PFSK-1 (cell line): ENCODE measurements around the gene ZNF407.

ENCODE experiments used
- FOXP2 ChIP-seq: optimal IDR thresholded peaks from 2 replicates; pipeline ENCODE3; 2011; ENCODE audit warnings: borderline replicate concordance, control low read depth, inconsistent platforms; ENCODE audit not compliant: insufficient read depth; ENCODE audit errors: extremely low read length, extremely low read depth
- POLR2AphosphoS5 ChIP-seq: IDR thresholded peaks from 2 replicates; pipeline ENCODE4 v1.6.1; 2012; ENCODE audit warnings: low read depth, mild to moderate bottlenecking, control low read depth, low read length, moderate library complexity
- REST ChIP-seq, 2 experiments: IDR thresholded peaks; 2 replicates each; pipeline versions ENCODE4 v1.6.1 to v1.8.0; 2011 to 2012; ENCODE audit warnings: low read depth in 2 of 2, low read length in 2 of 2, control low read depth in 1 of 2, inconsistent platforms in 1 of 2, mild to moderate bottlenecking in 1 of 2, moderate library complexity in 1 of 2; ENCODE audit not compliant: insufficient read depth in 1 of 2
- SIN3A ChIP-seq: IDR thresholded peaks from 2 replicates; pipeline ENCODE4 v1.6.1; 2012; ENCODE audit warnings: mild to moderate bottlenecking, low read length, moderate library complexity, borderline replicate concordance; ENCODE audit not compliant: insufficient read depth
- TAF1 ChIP-seq: IDR thresholded peaks from 2 replicates; pipeline ENCODE4 v1.6.1; 2012; ENCODE audit warnings: low read length, control low read depth, borderline replicate concordance; ENCODE audit not compliant: insufficient read depth

The ZNF407 gene

GRCh38 chr18:75054046-75054445 lies 456.4 kb downstream of the ZNF407 start:
- TF ChIP-seq SIN3A, result no peak
- TF ChIP-seq TAF1, result no peak
- no peak for TF ChIP-seq FOXP2
- TF ChIP-seq REST (IDR thresholded peaks at IDR 0.05; ENCODE audit: insufficient read depth in 1 of 2, low read depth in 2 of 2, low read length in 2 of 2), result no peak
- TF ChIP-seq POLR2AphosphoS5, result no peak

GRCh38 chr18:75054611-75055010 lies 456.9 kb downstream of the ZNF407 start:
- TF ChIP-seq FOXP2, result no peak
- no peak for TF ChIP-seq TAF1
- TF ChIP-seq REST (IDR thresholded peaks at IDR 0.05; ENCODE audit: insufficient read depth in 1 of 2, low read depth in 2 of 2, low read length in 2 of 2), result no peak
- TF ChIP-seq SIN3A, result no peak
- no peak for TF ChIP-seq POLR2AphosphoS5

GRCh38 chr18:75057169-75057960 lies 459.7 kb downstream of the ZNF407 start:
- no peak for TF ChIP-seq SIN3A
- TF ChIP-seq TAF1, result no peak
- no peak for TF ChIP-seq FOXP2
- TF ChIP-seq POLR2AphosphoS5, result no peak
- TF ChIP-seq REST (IDR thresholded peaks at IDR 0.05; ENCODE audit: insufficient read depth in 1 of 2, low read depth in 2 of 2, low read length in 2 of 2), result no peak

- TF ChIP-seq POLR2AphosphoS5 (no peak), REST (IDR thresholded peaks at IDR 0.05; ENCODE audit: insufficient read depth in 1 of 2, low read depth in 2 of 2, low read length in 2 of 2) (no peak), FOXP2 (no peak), SIN3A (no peak), TAF1 (no peak)
Measured at GRCh38 chr18:75060185-75060584, 462.5 kb downstream of the ZNF407 start.
